Right cardiac atrium (tissue), 5 donors: ENCODE results near the gene RTRAF. TPM values are rescaled to one million over a fixed set of nuclear protein-coding genes. Genes with fewer than 3 reads are reported as not detected.

ENCODE experiments used
- ATAC-seq, 2 donors: fragments of 200-7000 bp; cut with Tn5 transposase; one replicate each; pipeline versions ENCODE4 v1.8.0 to v1.9.1; 2020; ENCODE audit warnings: moderate library complexity in 2 of 2, mild to moderate bottlenecking in 1 of 2
- DNase-seq, 3 donors: peaks; one replicate each; pipeline ENCODE4 v3.0.0-alpha.2; 2020
- H3K27ac ChIP-seq: one replicate; pipeline ENCODE4 v1.5.1; 2013; ENCODE audit warnings: mild to moderate bottlenecking, low read length, control low read depth, moderate library complexity
- H3K27me3 ChIP-seq: one replicate; pipeline ENCODE4 v1.6.1; 2013; ENCODE audit not compliant: control insufficient read depth, insufficient read depth
- H3K4me1 ChIP-seq: one replicate; pipeline ENCODE4 v1.6.1; 2013; ENCODE audit warnings: low read length; ENCODE audit not compliant: control insufficient read depth, insufficient read depth
- H3K4me3 ChIP-seq: one replicate; pipeline ENCODE4 v1.5.1; 2013; ENCODE audit warnings: low read length, control low read depth
- H3K9me3 ChIP-seq: one replicate; pipeline ENCODE4 v1.6.1; 2013; ENCODE audit warnings: low read length; ENCODE audit not compliant: control insufficient read depth
- WGBS: extraction: QIAGEN DNeasy Blood & Tissue Kit; methylation state at CpG from one replicate; pipeline ENCODE4 v1.1.7; 2013; 5-methylcytosine and 5-hydroxymethylcytosine counted together
- intact Hi-C, 4 donors: fragments of 100-400 bp; cut with DNase I; formaldehyde crosslinking; loops; one replicate each; pipeline versions ENCODE4 v1.11.0 to v1.14.0; 2022 to 2023
- polyA plus RNA-seq: library from polyadenylated mRNA; stranded (reverse); fragments of 200-250 nt; gene quantifications from one replicate; pipeline ENCODE4 v1.2.3, GENCODE V29; 2013
- total RNA-seq, 4 donors: library from RNA; stranded (reverse); fragmentation: NEBNext Ultra II Directional; extraction: Animal tissue kit (Norgen Biotek cat#: 25700); gene quantifications; one replicate each; pipeline ENCODE4 v1.2.1, GENCODE V29; 2021
- donor health status: healthy with polysubstance abuse.
- donor health status: DM: no; HTN: yes; CAD: no.
- donor health status: DM: no; HTN: no; CAD: no.
- donor health status: DM: no; HTN: yes; CAD: no; lungs with severe emphysema.
- donor health status: DM: yes; HTN: yes; CAD: no.

The RTRAF gene
- total and polyA plus RNA-seq, 5 donors: 160 to 217 (median 190) TPM

DNA sequence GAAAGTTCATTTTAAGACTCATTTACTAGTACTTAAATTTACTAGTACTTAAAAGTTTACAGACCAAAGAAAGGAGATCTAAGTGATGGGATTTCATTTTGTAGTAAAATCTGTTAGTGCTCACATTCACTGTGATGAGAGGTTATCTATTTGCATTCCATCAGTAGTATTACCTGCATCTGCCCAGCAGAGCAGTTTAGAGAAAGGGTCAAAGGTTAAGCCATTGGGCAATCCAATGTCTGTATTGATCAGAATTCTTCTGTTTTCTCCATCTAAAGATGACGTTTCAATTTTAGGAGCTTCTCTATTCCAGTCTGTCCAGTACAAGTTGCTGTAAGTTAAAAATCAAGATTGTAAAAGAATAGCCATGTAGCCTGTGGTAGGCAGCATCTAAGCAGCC is 18.3 kb downstream of the RTRAF start:
- Histone ChIP-seq H3K27me3 (no peaks in the 10 kb centered on the region), H3K4me3 (no peak overlapping the region), H3K27ac (no peak overlapping the region), H3K4me1 (peaks cover 8% of the 10 kb centered on the region), H3K9me3 (no peaks in the 10 kb centered on the region)
- ATAC-seq: no peak
- DNase-seq: no peak
- intact Hi-C loops: loop anchor here in 1 of 4 donors (5.0 kb wide), 1 partner anchor 60 kb away; the partner anchor contains the start of gene NID2
- WGBS: 79% methylated on average over 1 of the region's 1 CpG

DNA sequence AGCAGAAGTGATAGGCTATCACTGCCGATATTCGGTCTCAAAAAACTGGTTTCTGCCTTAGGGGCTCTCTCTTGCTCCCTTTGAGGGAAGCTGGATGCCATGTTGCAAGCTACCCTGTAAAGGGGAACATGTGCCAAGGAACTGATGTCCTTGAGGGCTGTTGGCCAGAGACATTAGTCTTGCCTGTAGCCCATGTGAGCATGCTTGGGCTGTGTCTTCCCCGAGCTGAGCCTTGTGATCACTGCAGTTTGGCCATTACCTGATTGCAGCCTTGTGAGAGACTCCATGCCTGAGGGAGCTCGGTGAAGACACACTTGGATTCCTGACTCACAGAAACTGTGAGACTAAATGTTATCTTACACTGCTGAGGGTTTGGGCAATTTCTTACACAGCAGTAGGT is 18.8 kb downstream of the RTRAF start:
- DNase-seq (no peak), ATAC-seq (no peak)
- no peaks in the 10 kb centered on the region for H3K9me3 ChIP-seq
- H3K4me3 ChIP-seq: no peak overlapping the region
- no peaks in the 10 kb centered on the region for H3K27me3 ChIP-seq
- peaks cover 7% of the 10 kb centered on the region for H3K4me1 ChIP-seq
- 96% methylated on average over 4 of the region's 4 CpGs for WGBS
- intact Hi-C loops: loop anchor here in 1 of 4 donors (5.0 kb wide), 1 partner anchor 59 kb away; the partner anchor contains the start of gene NID2
- no peak overlapping the region for H3K27ac ChIP-seq

DNA sequence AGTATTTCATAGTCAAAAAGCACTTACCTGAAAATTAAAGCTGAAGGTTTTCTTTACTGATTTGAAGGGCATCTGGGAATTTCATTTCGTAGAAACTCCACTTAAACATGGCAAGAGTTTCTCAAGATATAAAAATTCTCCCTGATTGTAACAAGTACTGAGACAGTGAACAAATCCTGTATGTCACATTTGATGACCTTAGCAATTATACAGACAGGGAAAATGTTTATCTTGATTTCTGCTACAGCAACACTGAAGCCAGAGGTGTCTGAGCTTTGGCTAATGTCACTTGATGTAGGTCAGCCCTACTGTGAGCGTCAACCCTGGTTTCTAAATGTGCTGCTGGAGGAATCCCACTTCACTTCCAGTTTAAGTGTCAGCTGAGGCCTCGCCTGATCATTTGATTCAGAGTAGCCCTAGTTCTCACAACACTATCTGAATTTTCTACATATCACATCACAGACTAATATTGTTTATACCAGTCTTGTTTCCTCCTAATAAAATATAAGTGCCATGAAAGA is 20.9 kb downstream of the RTRAF start:
- no peak for DNase-seq
- Histone ChIP-seq H3K4me1 (peaks cover 16% of the 10 kb centered on the region), H3K27ac (peak overlapping the region; percentile 58), H3K4me3 (no peak overlapping the region), H3K9me3 (no peaks in the 10 kb centered on the region), H3K27me3 (no peaks in the 10 kb centered on the region)
- ATAC-seq: peak; percentile 25 to 61
- WGBS: 61% methylated on average over 3 of the region's 3 CpGs
- intact Hi-C loops: loop anchor here in 1 of 4 donors (10.0 kb wide), 1 partner anchor 55 kb away; the partner anchor contains the start of gene NID2

DNA sequence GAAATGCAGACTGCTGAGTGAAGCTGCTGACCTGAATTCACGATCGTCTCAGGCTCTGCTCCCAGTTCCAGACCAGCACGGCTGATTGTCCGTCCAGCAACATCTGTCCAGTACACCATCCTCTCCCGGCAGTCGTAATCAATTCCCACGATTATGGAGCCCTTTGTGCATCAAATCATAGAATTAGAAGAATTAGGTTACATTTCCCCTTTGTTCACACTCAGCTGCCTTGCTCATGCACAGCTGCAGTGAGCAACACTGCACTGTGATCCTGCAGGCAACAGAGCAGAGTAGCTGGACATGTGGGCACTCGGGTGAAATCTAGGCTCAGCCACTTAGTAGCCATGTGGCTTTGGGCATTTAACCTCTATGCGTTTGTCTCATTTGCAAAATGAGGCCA is 22.2 kb downstream of the RTRAF start:
- H3K27me3 ChIP-seq: no peaks in the 10 kb centered on the region
- no peaks in the 10 kb centered on the region for H3K9me3 ChIP-seq
- 69% methylated on average over 9 of the region's 9 CpGs for WGBS
- H3K27ac ChIP-seq: peak overlapping the region; percentile 48
- H3K4me1 ChIP-seq: peaks cover 18% of the 10 kb centered on the region
- no peak overlapping the region for H3K4me3 ChIP-seq
- ATAC-seq: no peak
- intact Hi-C loops: loop anchor here in 1 of 4 donors (10.0 kb wide), 1 partner anchor 53 kb away; the partner anchor contains the start of gene NID2
- no peak for DNase-seq

DNA sequence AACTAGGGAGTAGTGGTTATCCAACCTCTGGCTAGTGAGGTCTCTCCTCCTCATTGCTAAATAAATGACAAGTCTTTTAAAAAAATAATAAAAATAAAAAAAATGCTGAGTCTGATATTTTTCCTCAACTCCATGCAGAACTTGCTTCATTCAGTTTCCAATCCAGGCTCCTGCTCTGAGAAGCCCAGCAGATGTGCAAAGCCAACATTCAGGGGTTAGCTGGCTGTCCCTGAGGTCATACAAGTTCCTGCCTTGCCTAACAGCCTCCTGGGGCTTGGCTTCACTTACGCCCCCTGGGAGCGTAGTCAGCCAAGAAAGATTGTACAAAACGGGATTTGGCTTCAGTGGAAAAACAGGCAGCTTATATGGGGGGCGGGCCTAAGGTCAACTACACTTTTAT is 23.3 kb downstream of the RTRAF start:
- H3K9me3 ChIP-seq: no peaks in the 10 kb centered on the region
- peaks cover 23% of the 10 kb centered on the region for H3K4me1 ChIP-seq
- ATAC-seq: peak; percentile 71 to 84
- WGBS: 19% methylated on average over 4 of the region's 4 CpGs
- no peak overlapping the region for H3K4me3 ChIP-seq
- peak overlapping the region; percentile 66 for H3K27ac ChIP-seq
- no peaks in the 10 kb centered on the region for H3K27me3 ChIP-seq
- intact Hi-C loops: loop anchor here in 1 of 4 donors (10.0 kb wide), 1 partner anchor 52 kb away; the partner anchor contains the start of gene NID2
- DNase-seq: peak; percentile 69 to 87 (median 85)

DNA sequence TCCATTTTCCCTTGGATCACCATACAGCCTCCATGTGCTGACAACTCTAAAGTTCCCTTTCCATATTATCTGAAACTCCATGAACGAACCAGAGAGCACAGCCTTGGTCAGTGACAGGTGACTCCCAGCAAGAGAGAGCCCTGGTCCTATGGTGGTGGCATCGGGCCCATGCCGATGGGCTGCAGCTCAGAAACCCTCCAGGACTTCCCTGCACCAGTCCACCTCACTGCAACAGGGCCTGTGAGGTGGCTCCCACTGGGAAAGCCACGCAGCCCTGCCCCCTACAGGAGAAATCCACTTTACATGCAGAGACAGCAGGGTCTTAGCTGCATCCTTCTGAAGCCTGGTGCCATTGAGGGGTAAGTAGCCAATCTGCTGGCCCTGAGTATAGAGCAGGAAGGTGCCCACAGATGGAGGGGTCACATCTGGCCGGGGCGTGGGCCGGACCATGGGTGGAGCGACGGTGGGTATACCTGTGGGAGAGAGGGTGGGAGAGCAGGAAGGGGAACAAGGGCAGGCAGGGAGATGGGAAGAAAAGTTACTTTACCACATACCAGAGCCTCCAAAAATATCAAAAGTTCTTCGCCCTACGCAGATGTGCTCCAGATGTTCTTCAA is 24.7 kb downstream of the RTRAF start:
- Histone ChIP-seq H3K4me3 (no peak overlapping the region), H3K27me3 (no peaks in the 10 kb centered on the region), H3K27ac (peak overlapping the region; percentile 46), H3K9me3 (no peaks in the 10 kb centered on the region), H3K4me1 (peaks cover 25% of the 10 kb centered on the region)
- ATAC-seq (peak; percentile 5 to 6), DNase-seq (peak in 2 of 3 donors; percentile 49 to 53)
- 53% methylated on average over 11 of the region's 11 CpGs for WGBS
- intact Hi-C loops: loop anchor here in 1 of 4 donors (10.0 kb wide), 1 partner anchor 51 kb away; the partner anchor contains the start of gene NID2

DNA sequence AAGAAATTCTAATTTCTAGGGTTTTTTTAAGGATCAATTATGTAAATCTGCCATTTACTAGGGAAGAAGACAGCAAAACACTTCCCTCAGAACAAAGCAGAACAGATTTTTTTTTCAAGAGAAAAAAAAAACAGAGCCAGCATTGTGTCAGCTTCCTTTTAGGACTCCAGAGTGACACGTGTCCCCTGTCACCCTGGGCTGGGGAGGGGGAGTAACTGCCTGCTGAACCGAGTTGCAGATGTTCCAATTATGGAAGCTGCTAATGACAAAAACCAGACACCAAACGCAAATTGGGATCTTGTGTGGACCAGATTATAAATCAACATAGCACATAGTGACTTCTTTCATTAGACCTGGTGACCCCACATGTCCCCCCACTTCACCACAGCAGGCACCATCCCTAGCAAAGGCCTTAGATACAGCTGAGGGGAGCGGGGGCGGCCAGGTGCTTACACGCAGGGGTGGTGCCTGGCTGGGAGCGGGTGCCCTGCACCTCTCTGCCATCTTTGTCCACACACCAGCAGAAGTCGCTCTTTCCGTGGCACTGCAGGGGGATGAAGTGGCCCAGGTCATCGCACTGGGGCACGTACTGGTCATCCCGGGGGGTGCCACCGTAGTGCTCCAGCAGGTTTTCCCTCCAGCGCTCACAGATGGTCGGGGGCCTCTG is 25.4 kb downstream of the RTRAF start:
- DNase-seq (peak; percentile 32 to 76 (median 75)), ATAC-seq (peak; percentile 33 to 50)
- H3K4me1 ChIP-seq: peaks cover 25% of the 10 kb centered on the region

DNA sequence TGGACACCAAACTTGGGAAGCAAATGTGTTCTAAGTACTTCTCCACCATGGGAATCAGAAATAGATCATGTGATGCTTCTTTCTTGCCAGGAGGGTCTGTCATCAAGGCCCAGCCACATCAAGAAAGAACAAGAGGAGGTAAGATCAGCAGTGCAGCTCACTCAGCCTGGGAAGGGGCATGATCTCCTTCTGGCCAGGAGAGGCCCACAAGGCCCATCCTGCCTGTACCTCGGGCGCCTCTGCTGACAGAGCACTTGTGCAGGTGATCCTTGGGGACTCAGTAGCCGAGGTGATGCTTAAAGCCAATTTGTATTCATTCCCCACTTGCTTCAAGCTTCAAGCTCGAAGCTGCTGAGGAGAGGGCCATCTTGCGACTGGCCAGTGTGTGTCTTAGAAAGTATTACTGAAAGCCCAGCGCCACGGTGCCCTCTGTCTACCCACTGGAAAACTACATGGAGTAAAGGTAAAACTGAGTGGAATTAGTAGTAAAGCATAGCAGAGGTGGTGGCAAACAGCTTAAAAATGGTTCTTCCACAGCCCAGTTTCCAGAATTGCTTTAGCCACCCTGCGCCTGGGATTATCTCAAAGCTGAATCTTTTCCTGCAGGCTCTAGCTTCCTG is 26.2 kb downstream of the RTRAF start:
- peaks cover 25% of the 10 kb centered on the region for H3K4me1 ChIP-seq
- H3K4me3 ChIP-seq: no peak overlapping the region
- H3K27ac ChIP-seq: peak overlapping the region; percentile 65
- intact Hi-C loops: loop anchor here in 2 of 4 donors (5.0 to 10.0 kb wide), 2 partner anchors 49 to 52 kb away; partner anchors contain the start of gene NID2 (in 2 of the 2)
- no peaks in the 10 kb centered on the region for H3K9me3 ChIP-seq
- ATAC-seq: peak in 1 of 2 donors; percentile 17
- 69% methylated on average over 8 of the region's 8 CpGs for WGBS
- no peaks in the 10 kb centered on the region for H3K27me3 ChIP-seq
- peak in 1 of 3 donors; percentile 65 for DNase-seq

More for the DNA sequence above, 25.4 kb downstream of the RTRAF start:
- Histone ChIP-seq H3K9me3 (no peaks in the 10 kb centered on the region), H3K27me3 (no peaks in the 10 kb centered on the region), H3K27ac (peak overlapping the region; percentile 65), H3K4me3 (no peak overlapping the region)
- 62% methylated on average over 15 of the region's 15 CpGs for WGBS
- intact Hi-C loops: loop anchor here in 2 of 4 donors (5.0 to 10.0 kb wide), 2 partner anchors 50 to 53 kb away; partner anchors contain the start of gene NID2 (in 2 of the 2)

DNA sequence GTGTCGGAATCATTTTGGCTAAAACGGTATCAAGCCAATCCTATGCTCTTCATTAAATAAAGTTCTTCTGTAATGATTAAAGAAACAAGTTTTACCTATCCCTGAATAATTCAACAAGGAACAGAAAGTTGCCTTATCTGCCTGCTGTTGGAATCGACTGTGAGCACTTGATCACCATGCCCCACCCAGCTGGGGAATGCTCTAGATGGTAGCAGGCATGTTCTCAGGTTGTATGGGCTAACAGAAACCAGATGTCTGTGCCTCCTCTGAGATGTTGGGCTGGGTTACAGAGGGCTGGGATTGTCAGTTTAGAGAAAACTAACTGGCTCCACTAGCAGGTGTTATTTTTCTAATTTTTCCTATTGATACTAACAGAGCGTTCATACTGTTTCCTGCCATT is 28.9 kb downstream of the RTRAF start:
- Histone ChIP-seq H3K9me3 (no peaks in the 10 kb centered on the region), H3K27me3 (no peaks in the 10 kb centered on the region), H3K4me3 (no peak overlapping the region), H3K27ac (no peak overlapping the region), H3K4me1 (peaks cover 33% of the 10 kb centered on the region)
- 78% methylated on average over 4 of the region's 4 CpGs for WGBS
- intact Hi-C loops: loop anchor here in 2 of 4 donors (5.0 to 10.0 kb wide), 2 partner anchors 47 to 49 kb away; partner anchors contain the start of gene NID2 (in 2 of the 2)
- no peak for ATAC-seq
- DNase-seq: no peak

DNA sequence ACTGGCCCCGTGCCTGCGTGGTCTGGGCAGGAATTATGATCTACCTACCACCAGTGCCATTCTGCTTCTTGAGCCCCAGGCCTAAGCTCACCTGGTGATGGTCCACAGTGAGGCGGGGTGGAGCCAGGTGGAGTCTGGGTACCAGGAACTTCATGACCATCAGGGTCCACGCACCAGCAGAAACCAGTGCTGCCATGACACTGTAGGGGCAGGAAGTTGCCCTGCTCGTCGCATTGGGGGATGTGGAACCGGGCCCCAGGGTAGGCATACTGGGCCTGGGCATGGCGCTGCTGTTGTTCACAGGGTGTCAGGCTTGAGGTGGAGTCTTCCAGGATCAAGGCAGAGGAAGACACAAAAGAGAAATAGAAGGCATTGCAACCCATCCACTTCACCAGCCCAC is 29.6 kb downstream of the RTRAF start:
- Histone ChIP-seq H3K27me3 (no peaks in the 10 kb centered on the region), H3K4me3 (no peak overlapping the region), H3K9me3 (no peaks in the 10 kb centered on the region), H3K4me1 (peaks cover 30% of the 10 kb centered on the region), H3K27ac (no peak overlapping the region)
- 97% methylated on average over 8 of the region's 8 CpGs for WGBS
- intact Hi-C loops: loop anchor here in 2 of 4 donors (5.0 to 10.0 kb wide), 2 partner anchors 46 to 48 kb away; partner anchors contain the start of gene NID2 (in 2 of the 2)
- DNase-seq (no peak), ATAC-seq (no peak)
